Stimulated activated CD8-positive, alpha-beta memory T cell treated with anti-CD3 and anti-CD28 coated beads, Interleukin-12 subunit alpha, Interleukin-12 subunit beta, amount 100 ng/mL, for 1 hour (primary cell): ENCODE data around the gene VIT.

Source experiments
- DNase-seq: peaks from one replicate; pipeline ENCODE4 v3.0.0-alpha.2; 2020; ENCODE audit warnings: low read depth

The VIT gene

GRCh38 chr2:36859366-36859792 is 162.9 kb downstream of the VIT start:
- no peak for DNase-seq

- DNase-seq: no peak
These were observed 165.4 kb downstream of the VIT start for GRCh38 chr2:36861896-36862295.
